GM23338 (cell line): ENCODE measurements around the gene CFLAR. TPM values are rescaled to one million over a fixed set of nuclear protein-coding genes. Genes with fewer than 3 reads are reported as not detected.

ENCODE experiments used
- EZH2 ChIP-seq: fragments of 200-600 bp; sonication (generic); IDR thresholded peaks from one replicate; pipeline ENCODE4 v1.8.0; 2017; ENCODE audit warnings: antibody characterized with exemption, mild to moderate bottlenecking, low read depth; ENCODE audit not compliant: unreplicated experiment
- POLR2AphosphoS5 ChIP-seq: IDR thresholded peaks from 2 replicates; pipeline ENCODE4 v1.6.1; 2016; ENCODE audit warnings: antibody characterized with exemption, low read depth
- REST ChIP-seq: IDR thresholded peaks from one replicate; pipeline ENCODE4 v1.6.1; 2018; ENCODE audit warnings: antibody characterized with exemption; ENCODE audit not compliant: unreplicated experiment
- STAT1 ChIP-seq: IDR thresholded peaks from one replicate; pipeline ENCODE4 v1.6.1; 2016; ENCODE audit warnings: antibody characterized with exemption; ENCODE audit not compliant: unreplicated experiment
- ZNF462 ChIP-seq: fragments of 250-450 bp; sonication (Bioruptor Pico); IDR thresholded peaks from 2 replicates; pipeline ENCODE4 v1.5.0; 2020; ENCODE audit warnings: mild to moderate bottlenecking, moderate library complexity
- polyA plus RNA-seq: library from polyadenylated mRNA; unstranded; fragments of >200 nt; fragmentation: Nextera tagmentation; extraction: Ambion mirVana; gene quantifications from 2 replicates; pipeline ENCODE4 v1.2.1, GENCODE V29; 2016
- total RNA-seq: library from RNA; depleted of rRNA; stranded (reverse); fragments of >200 nt; shearing (Covaris generic); gene quantifications from 2 replicates; pipeline ENCODE4 v1.2.3, GENCODE V29; 2014

Gene CFLAR
- total and polyA plus RNA-seq, 2 experiments from 2014 or later = 10.1 to 15.1 TPM

- TF ChIP-seq REST = no peak
- no peak for TF ChIP-seq ZNF462 (CRISPR knock-in tag)
- TF ChIP-seq STAT1 = no peak
- no peak for TF ChIP-seq POLR2AphosphoS5
- TF ChIP-seq EZH2 = no peak
These were observed 20.9 kb downstream of the CFLAR start (continued) for GRCh38 chr2:201136889-201137321.
